DND-41 (cell line): ENCODE results near the gene CCDC137.

Source experiments
- CTCF ChIP-seq: IDR thresholded peaks from 2 replicates; pipeline ENCODE4 v1.5.1; 2012; ENCODE audit warnings: borderline replicate concordance, low read length, moderate library complexity, mild to moderate bottlenecking; ENCODE audit not compliant: poor library complexity, severe bottlenecking; ENCODE audit errors: extremely low read depth
- EZH2 ChIP-seq: IDR thresholded peaks from 3 replicates; pipeline ENCODE4 v1.6.1; 2012; ENCODE audit warnings: borderline replicate concordance, low read depth, mild to moderate bottlenecking, moderate library complexity, low read length, inconsistent platforms; ENCODE audit not compliant: severe bottlenecking

- TF ChIP-seq EZH2: no peak
- TF ChIP-seq CTCF: no peak
Measured at GRCh38 chr17:81713556-81714411, 47.2 kb downstream of the CCDC137 start.
